Activated naive CD8-positive, alpha-beta T cell treated with anti-CD3 and anti-CD28 coated beads for 36 hours (primary cell): ENCODE data around the gene DRD4. TPM values are rescaled to one million over a fixed set of nuclear protein-coding genes. Genes with fewer than 3 reads are reported as not detected.

Experiments used
- DNase-seq: peaks from one replicate; pipeline ENCODE4 v3.0.0; 2021
- H3K27ac Mint-ChIP-seq: one replicate; pipeline ENCODE4 v1.8.0; 2022; ENCODE audit warnings: mild to moderate bottlenecking, moderate library complexity, mixed read lengths
- H3K27me3 Mint-ChIP-seq: one replicate; pipeline ENCODE4 v1.8.0; 2022; ENCODE audit warnings: mild to moderate bottlenecking, mixed read lengths
- H3K36me3 Mint-ChIP-seq: one replicate; pipeline ENCODE4 v1.8.0; 2021; ENCODE audit warnings: mild to moderate bottlenecking, mixed read lengths
- H3K4me1 Mint-ChIP-seq: one replicate; pipeline ENCODE4 v1.8.0; 2021; ENCODE audit warnings: mixed read lengths
- H3K4me3 Mint-ChIP-seq: one replicate; pipeline ENCODE4 v1.8.0; 2022; ENCODE audit warnings: mild to moderate bottlenecking, moderate library complexity, mixed read lengths
- H3K9me3 Mint-ChIP-seq: one replicate; pipeline ENCODE4 v1.8.0; 2022; ENCODE audit warnings: mixed read lengths
- total RNA-seq, 2 experiments: library from RNA; stranded (reverse); gene quantifications; one replicate each; pipeline ENCODE4 v1.2.3, GENCODE V29; 2021

Gene DRD4
- total RNA-seq, 2 experiments from 2014 or later, result 0.26 to 0.37 TPM

- no peak overlapping the region for H3K27ac Mint-ChIP-seq
- no peaks in the 10 kb centered on the region for H3K9me3 Mint-ChIP-seq
- H3K36me3 Mint-ChIP-seq, result peaks cover 1% of the 10 kb centered on the region
- DNase-seq, result no peak
- no peaks in the 10 kb centered on the region for H3K4me1 Mint-ChIP-seq
- no peaks in the 10 kb centered on the region for H3K27me3 Mint-ChIP-seq
- no peak overlapping the region for H3K4me3 Mint-ChIP-seq
Measured at GRCh38 chr11:660281-660680, 23.2 kb downstream of the DRD4 start.

- H3K36me3 Mint-ChIP-seq, result peaks cover 1% of the 10 kb centered on the region
- no peaks in the 10 kb centered on the region for H3K9me3 Mint-ChIP-seq
- no peak overlapping the region for H3K4me3 Mint-ChIP-seq
- no peak for DNase-seq
- H3K4me1 Mint-ChIP-seq, result no peaks in the 10 kb centered on the region
- no peak overlapping the region for H3K27ac Mint-ChIP-seq
- H3K27me3 Mint-ChIP-seq, result no peaks in the 10 kb centered on the region
Measured at GRCh38 chr11:660681-661444, 23.8 kb downstream of the DRD4 start.

DNA sequence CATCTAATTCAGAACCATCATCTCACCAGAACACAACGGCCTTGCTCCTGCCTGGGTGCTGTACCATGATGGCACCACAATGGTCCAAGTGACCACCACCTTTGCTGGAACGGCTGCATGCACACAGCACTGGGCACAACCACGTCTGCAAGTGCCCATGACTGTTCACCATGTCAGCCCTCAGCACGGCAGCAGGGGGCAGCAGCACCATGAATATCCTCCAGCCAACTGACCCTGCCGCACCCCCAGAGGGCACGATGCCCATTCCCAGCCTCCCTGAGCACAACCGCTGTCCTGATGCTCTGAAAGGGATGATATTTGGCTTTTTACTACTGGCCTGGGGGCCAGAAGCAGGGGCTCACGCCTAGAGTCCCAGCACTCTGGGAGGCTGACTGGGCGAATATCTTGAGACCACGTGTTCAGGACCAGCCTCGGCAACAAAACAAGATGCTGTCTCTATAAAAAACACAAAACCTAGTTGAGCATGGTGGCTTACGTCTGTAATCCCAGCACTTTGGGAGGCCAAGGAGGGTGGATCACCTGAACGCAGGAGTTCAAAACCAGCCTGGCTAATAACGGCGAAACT is 25.7 kb downstream of the DRD4 start:
- H3K27ac Mint-ChIP-seq, result no peak overlapping the region
- no peaks in the 10 kb centered on the region for H3K9me3 Mint-ChIP-seq
- H3K4me1 Mint-ChIP-seq, result no peaks in the 10 kb centered on the region
- peaks cover 5% of the 10 kb centered on the region for H3K36me3 Mint-ChIP-seq
- DNase-seq, result peak; percentile 48
- H3K4me3 Mint-ChIP-seq, result no peak overlapping the region
- H3K27me3 Mint-ChIP-seq, result no peaks in the 10 kb centered on the region

DNA sequence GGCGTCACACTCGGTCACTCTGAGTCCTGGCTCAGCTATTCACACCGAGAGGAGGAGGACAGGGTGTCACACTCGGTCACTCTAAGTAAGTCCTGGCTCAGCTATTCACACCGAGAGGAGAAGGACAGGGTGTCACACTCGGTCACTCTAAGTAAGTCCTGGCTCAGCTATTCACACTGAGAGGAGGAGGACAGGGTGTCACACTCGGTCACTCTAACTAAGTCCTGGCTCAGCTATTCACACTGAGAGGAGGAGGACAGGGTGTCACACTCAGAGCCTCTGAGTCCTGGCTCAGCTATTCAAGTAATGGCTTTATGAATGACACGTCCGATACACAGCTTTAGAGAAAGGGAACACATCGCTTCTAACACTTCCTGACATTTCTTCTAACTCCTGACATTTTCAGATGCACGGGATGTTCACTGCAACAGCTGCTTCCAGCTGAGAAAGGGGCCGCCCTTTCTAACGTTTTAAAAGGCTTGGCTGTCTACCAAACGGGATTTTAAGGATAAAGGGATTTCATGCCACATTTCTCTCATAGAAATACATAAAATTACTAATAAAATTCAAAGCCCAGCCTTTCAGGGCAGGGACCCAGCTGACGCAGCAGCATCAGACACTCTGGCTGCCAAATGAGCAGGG is 28.1 kb downstream of the DRD4 start:
- H3K4me1 Mint-ChIP-seq, result no peaks in the 10 kb centered on the region
- DNase-seq, result no peak
- H3K36me3 Mint-ChIP-seq, result peaks cover 7% of the 10 kb centered on the region
- no peaks in the 10 kb centered on the region for H3K9me3 Mint-ChIP-seq
- H3K27ac Mint-ChIP-seq, result no peak overlapping the region
- H3K27me3 Mint-ChIP-seq, result no peaks in the 10 kb centered on the region
- no peak overlapping the region for H3K4me3 Mint-ChIP-seq

GRCh38 chr11:665704-666281 is 28.7 kb downstream of the DRD4 start:
- no peak overlapping the region for H3K4me3 Mint-ChIP-seq
- no peaks in the 10 kb centered on the region for H3K4me1 Mint-ChIP-seq
- no peak for DNase-seq
- H3K36me3 Mint-ChIP-seq, result peaks cover 7% of the 10 kb centered on the region
- no peak overlapping the region for H3K27ac Mint-ChIP-seq
- H3K9me3 Mint-ChIP-seq, result no peaks in the 10 kb centered on the region
- H3K27me3 Mint-ChIP-seq, result no peaks in the 10 kb centered on the region

DNA sequence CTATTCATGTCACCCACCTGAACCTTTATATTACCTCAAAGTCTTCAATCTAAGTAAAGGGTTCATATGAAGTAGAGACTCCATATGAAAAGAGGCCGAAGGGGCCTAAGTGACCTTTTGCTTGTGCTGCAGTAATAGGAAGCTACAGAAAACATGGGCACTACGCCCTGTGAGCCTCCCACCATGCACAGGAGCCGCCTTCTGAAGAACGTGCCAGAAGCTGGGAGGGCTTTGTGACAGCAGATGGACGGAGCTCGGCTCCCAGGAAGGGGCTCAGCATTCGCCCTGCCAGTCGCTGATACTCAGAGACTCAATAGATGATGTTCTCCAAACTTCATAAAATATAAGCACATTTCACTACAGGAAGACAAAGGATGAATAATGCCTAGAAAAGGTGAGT is 36.8 kb downstream of the DRD4 start:
- no peak for DNase-seq
- no peak overlapping the region for H3K4me3 Mint-ChIP-seq
- H3K27ac Mint-ChIP-seq, result no peak overlapping the region
- H3K4me1 Mint-ChIP-seq, result no peaks in the 10 kb centered on the region
- H3K27me3 Mint-ChIP-seq, result no peaks in the 10 kb centered on the region
- no peaks in the 10 kb centered on the region for H3K9me3 Mint-ChIP-seq
- peaks cover 26% of the 10 kb centered on the region for H3K36me3 Mint-ChIP-seq

DNA sequence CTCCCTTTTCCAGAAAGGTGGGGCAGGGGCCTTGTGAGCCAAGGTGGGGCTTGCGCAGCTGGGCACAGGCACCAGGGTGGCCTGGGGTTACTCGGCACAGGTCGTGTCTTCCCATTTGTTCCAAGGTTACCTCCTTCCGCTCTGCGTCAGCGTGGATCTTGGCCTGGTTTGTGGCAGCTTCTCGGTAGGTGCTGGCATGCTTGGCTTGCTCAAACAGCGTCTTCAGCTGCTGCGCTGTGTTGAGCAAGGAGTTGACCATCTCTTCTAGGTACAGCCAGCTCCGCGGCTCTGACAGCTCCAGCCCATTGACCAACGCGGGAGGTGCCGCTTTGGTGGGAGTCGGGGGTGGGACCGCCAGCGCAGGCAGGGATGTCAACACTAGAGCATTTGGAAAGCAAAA is 37.3 kb downstream of the DRD4 start:
- no peak for DNase-seq
- no peak overlapping the region for H3K4me3 Mint-ChIP-seq
- H3K9me3 Mint-ChIP-seq, result no peaks in the 10 kb centered on the region
- no peak overlapping the region for H3K27ac Mint-ChIP-seq
- peaks cover 26% of the 10 kb centered on the region for H3K36me3 Mint-ChIP-seq
- H3K27me3 Mint-ChIP-seq, result no peaks in the 10 kb centered on the region
- no peaks in the 10 kb centered on the region for H3K4me1 Mint-ChIP-seq

- Mint-ChIP-seq H3K27me3 (no peaks in the 10 kb centered on the region), H3K4me1 (peaks cover 12% of the 10 kb centered on the region), H3K4me3 (no peak overlapping the region), H3K27ac (no peak overlapping the region), H3K9me3 (peaks cover 3% of the 10 kb centered on the region), H3K36me3 (peaks cover 51% of the 10 kb centered on the region)
- DNase-seq, result no peak
Measured at GRCh38 chr11:678297-678696, 41.2 kb downstream of the DRD4 start.

GRCh38 chr11:679271-680207 is 42.5 kb downstream of the DRD4 start:
- H3K4me3 Mint-ChIP-seq, result no peak overlapping the region
- H3K4me1 Mint-ChIP-seq, result peaks cover 12% of the 10 kb centered on the region
- H3K27me3 Mint-ChIP-seq, result no peaks in the 10 kb centered on the region
- no peak overlapping the region for H3K27ac Mint-ChIP-seq
- peaks cover 3% of the 10 kb centered on the region for H3K9me3 Mint-ChIP-seq
- DNase-seq, result no peak
- H3K36me3 Mint-ChIP-seq, result peaks cover 54% of the 10 kb centered on the region

DNA sequence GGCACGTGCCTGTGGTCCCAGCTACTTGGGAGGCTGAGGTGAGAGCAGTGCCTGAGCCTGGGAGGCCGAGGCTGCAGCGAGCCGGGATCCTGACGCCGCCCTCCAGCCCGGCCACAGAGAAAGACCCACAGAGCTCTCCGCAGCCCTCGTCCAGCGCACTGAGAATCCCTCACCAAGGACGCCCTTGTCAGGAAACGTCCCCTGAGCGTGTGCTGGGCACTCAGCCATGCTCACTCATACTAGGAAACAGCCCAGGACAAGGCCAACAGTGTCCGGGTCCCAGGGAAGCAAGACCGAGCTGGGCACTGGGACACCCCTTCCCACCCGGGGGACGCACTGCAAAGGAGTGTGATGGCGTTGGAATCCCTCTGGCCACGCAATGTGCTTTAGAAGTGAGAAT is 43.4 kb downstream of the DRD4 start:
- H3K27me3 Mint-ChIP-seq, result no peaks in the 10 kb centered on the region
- DNase-seq, result no peak
- H3K9me3 Mint-ChIP-seq, result peaks cover 3% of the 10 kb centered on the region
- no peak overlapping the region for H3K4me3 Mint-ChIP-seq
- H3K27ac Mint-ChIP-seq, result no peak overlapping the region
- H3K4me1 Mint-ChIP-seq, result peaks cover 12% of the 10 kb centered on the region
- H3K36me3 Mint-ChIP-seq, result peaks cover 55% of the 10 kb centered on the region

DNA sequence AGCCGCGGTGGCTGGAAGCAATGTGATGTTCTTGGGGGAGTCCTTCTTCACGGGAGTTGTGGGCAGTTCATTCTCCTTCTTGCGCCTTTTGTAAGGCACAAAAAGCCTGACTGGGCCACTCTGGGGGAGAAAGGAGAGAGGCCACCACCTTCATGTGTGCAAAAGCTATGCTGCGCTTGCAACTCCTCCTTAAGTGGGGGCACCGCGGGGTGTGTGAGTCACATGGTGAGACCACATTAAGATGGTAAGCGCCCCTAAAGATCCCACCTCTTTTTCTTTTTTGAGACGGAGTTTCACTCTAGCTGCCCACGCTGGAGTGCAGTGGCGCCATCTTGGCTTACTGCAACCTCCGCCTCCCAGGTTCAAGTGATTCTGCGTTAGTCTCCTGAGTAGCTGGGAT is 43.9 kb downstream of the DRD4 start:
- Mint-ChIP-seq H3K4me3 (no peak overlapping the region), H3K4me1 (peaks cover 12% of the 10 kb centered on the region), H3K36me3 (peaks cover 56% of the 10 kb centered on the region), H3K27ac (no peak overlapping the region), H3K9me3 (peaks cover 3% of the 10 kb centered on the region), H3K27me3 (no peaks in the 10 kb centered on the region)
- peak; percentile 52 for DNase-seq

- Mint-ChIP-seq H3K9me3 (peaks cover 3% of the 10 kb centered on the region), H3K4me1 (peaks cover 24% of the 10 kb centered on the region), H3K27ac (peak overlapping the region; percentile 62), H3K4me3 (no peak overlapping the region), H3K27me3 (no peaks in the 10 kb centered on the region), H3K36me3 (peaks cover 44% of the 10 kb centered on the region)
- DNase-seq, result no peak
Measured at GRCh38 chr11:686451-687243, 49.6 kb downstream of the DRD4 start.

DNA sequence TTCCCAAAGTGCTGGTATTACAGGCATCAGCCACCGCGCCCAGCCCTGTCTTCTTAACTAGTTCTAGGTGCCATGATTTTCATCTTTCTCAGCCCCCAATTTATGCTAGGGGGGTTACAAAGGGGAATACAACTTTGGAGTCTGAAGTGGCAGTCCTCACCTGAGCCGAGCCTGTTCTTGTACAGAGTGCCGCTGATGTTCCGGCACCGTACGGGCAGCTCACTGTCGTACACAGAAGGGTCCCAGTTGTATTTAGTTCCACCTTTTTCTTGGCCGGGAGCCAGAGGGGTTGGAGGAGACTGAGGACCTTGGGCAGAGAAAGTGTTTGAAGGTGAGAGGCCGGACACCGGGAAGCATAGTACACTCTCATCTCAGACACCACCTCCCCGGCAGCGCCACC is 50.7 kb downstream of the DRD4 start:
- no peaks in the 10 kb centered on the region for H3K27me3 Mint-ChIP-seq
- no peak overlapping the region for H3K27ac Mint-ChIP-seq
- peaks cover 33% of the 10 kb centered on the region for H3K36me3 Mint-ChIP-seq
- no peaks in the 10 kb centered on the region for H3K9me3 Mint-ChIP-seq
- no peak for DNase-seq
- H3K4me3 Mint-ChIP-seq, result no peak overlapping the region
- peaks cover 30% of the 10 kb centered on the region for H3K4me1 Mint-ChIP-seq

GRCh38 chr11:688681-689080 is 51.6 kb downstream of the DRD4 start:
- DNase-seq, result no peak
- Mint-ChIP-seq H3K27ac (no peak overlapping the region), H3K36me3 (peaks cover 31% of the 10 kb centered on the region), H3K27me3 (no peaks in the 10 kb centered on the region), H3K4me1 (peaks cover 39% of the 10 kb centered on the region), H3K4me3 (no peak overlapping the region), H3K9me3 (no peaks in the 10 kb centered on the region)
